Astrocyte of the spinal cord (primary cell): Measurements from ENCODE around the gene COL1A1.

Experiments used
- DNase-seq: peaks from one replicate; pipeline ENCODE4 v3.0.0; 2011; ENCODE audit warnings: low read depth, low spot score
- H3K4me3 ChIP-seq: 2 replicates; pipeline ENCODE4 v1.5.1; 2011; ENCODE audit warnings: low read depth, mild to moderate bottlenecking, low read length, moderate library complexity
- in situ Hi-C: cut with HindIII; loops from 2 replicates; pipeline ENCODE4 v1.10.0; 2017; ENCODE audit warnings: low sequenced_read_pairs
- TF ChIP-seq, protein P1 (sequence below): IDR thresholded peaks from 2 replicates; pipeline ENCODE4 v1.5.1; 2012; ENCODE audit warnings: low read depth, mild to moderate bottlenecking, low read length, inconsistent platforms

COL1A1 gene

DNA sequence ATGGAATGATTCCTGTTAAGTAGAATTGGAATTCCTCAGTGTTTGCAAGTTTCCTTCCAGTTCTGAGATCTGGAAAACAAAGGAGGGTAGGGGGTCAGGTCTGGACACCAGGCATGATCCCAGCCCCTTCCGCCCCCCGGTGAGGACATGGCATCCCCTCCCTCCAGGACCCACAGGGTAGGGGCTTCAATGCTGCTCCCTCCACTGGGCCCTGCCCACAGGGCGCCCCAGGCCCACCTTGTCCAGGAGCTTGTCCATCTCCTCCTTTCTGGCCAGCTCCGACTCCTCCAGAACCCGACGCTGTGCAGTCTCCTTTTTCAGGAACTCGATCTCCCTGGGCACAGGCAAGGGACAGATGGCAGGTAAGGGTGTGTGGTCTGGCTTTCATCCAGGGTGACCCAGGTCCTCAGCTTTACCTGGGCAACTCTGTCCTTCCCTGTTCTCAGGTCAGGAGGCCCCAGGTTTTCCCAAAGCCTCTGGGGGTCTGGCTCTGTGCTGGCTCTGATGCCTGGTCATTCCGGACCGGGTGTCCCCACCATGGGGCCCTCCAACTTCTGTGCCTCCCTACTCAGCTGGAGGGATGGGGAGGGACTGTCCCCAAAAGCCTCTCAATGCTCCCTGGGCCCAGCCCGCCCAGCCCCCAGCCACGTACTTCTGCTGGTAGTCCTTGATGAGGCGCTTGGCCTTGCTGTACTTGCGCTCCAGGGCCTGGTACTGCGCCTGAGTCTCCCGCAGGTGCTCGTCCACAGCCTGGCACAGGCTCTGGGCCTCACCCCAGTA is 65.9 kb downstream of the COL1A1 start:
- TF ChIP-seq, protein P1, sequence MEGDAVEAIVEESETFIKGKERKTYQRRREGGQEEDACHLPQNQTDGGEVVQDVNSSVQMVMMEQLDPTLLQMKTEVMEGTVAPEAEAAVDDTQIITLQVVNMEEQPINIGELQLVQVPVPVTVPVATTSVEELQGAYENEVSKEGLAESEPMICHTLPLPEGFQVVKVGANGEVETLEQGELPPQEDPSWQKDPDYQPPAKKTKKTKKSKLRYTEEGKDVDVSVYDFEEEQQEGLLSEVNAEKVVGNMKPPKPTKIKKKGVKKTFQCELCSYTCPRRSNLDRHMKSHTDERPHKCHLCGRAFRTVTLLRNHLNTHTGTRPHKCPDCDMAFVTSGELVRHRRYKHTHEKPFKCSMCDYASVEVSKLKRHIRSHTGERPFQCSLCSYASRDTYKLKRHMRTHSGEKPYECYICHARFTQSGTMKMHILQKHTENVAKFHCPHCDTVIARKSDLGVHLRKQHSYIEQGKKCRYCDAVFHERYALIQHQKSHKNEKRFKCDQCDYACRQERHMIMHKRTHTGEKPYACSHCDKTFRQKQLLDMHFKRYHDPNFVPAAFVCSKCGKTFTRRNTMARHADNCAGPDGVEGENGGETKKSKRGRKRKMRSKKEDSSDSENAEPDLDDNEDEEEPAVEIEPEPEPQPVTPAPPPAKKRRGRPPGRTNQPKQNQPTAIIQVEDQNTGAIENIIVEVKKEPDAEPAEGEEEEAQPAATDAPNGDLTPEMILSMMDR: no peak

DNA sequence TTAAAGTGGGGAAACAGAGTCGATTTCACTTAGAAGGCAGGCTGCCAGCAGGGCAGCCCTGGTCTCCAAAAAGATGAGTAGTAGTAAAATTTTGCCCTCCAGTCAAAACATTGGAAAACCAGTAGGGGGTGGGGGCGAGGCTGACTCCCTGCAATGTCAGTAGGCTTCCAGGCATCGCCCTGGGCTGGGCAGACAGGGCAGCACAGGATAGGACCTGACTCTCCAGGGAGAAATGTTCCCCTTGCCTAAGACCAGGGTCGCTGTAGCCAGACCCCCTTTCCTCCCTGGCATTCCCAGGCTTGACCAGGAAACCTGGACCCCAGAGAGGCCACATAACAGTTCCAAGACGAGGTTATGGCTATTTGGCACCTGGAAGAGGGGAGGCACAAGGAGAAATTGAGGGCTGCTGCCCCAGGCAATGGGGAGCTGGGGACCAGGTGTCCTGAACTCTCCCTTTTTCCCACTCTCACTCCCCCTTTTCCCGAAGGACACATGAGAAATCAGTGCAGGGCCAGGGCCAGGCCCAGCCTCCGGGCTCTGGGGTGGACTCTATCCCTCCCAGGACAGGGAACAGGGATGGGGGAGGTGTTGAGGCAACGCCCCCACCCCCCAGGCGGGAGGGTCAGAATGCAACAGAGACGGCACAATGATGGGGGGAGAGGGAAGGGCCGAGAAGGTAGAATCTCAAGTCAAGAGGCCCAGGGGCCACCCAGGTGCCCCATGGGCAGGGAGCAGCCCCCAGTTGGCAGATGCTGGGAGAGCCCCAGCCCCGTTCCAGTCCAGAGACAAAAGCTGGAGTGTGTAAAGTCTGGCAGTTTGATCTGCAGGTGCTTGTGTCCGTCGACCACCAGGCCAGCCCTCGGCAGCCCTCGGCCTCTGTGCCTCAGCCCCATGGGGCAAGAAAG is 67.0 kb downstream of the COL1A1 start:
- DNase-seq: no peak
- in situ Hi-C loops: no loop called here
- no peak overlapping the region for H3K4me3 ChIP-seq
- TF ChIP-seq, protein P1: no peak

More for the DNA sequence above, 65.9 kb downstream of the COL1A1 start:
- no peak overlapping the region for H3K4me3 ChIP-seq
- in situ Hi-C loops: no loop called here
- no peak for DNase-seq

DNA sequence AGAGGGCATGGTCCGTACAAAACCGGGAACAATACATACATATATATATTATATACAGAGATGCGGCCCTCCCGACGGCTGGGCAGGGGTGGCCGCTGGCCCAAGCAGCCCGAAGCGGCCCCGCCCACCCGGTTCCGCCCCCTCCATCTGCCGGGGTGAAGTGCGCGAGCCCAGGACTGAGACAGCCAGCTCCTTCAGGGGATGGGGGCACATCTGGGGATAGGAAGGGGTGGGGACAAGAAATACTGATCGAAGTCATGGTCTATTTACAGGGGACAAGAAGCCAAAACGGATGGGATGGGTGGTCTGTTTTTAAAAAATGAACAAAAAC is 67.7 kb downstream of the COL1A1 start:
- DNase-seq: no peak
- in situ Hi-C loops: no loop called here
- no peak overlapping the region for H3K4me3 ChIP-seq
- TF ChIP-seq, protein P1: no peak
